Caco-2 (cell line): ENCODE results near the gene RNGTT. TPM values are rescaled to one million over a fixed set of nuclear protein-coding genes. Genes with fewer than 3 reads are reported as not detected.

Experiments
- BruUV-seq: library from RNA; stranded (reverse); fragments of 400-500 nt; replicated peaks from 2 replicates; lab custom pipeline; 2021; lab: Mats Ljungman, UMichigan
- CTCF ChIA-PET: fragments of 300-600 bp; sonication (Branson Sonifier 250); formaldehyde crosslinking; loops from one replicate; lab custom pipeline; 2022; ENCODE audit warnings: antibody characterized with exemption; lab: Charles Lee
- POLR2A ChIA-PET: fragments of 300-600 bp; sonication (Branson Sonifier 250); formaldehyde crosslinking; loops from one replicate; lab custom pipeline; 2022; ENCODE audit warnings: antibody characterized with exemption; lab: Charles Lee
- DNase-seq, 2 experiments: peaks; one replicate each; pipeline versions ENCODE4 v3.0.0 to v3.0.0-alpha.2; 2020 to 2022
- H3K27me3 ChIP-seq: replicated peaks from 2 replicates; pipeline ENCODE4 v1.6.0; 2011; ENCODE audit warnings: low read length; ENCODE audit not compliant: control insufficient read depth, insufficient read depth
- H3K36me3 ChIP-seq: 2 replicates; pipeline ENCODE4 v1.5.1; 2011; ENCODE audit warnings: low read length; ENCODE audit not compliant: control insufficient read depth, insufficient read depth
- H3K4me1 ChIP-seq: fragments of 250-450 bp; sonication (Bioruptor Pico); 2 replicates; pipeline ENCODE4 v1.5.1; 2020; ENCODE audit warnings: mild to moderate bottlenecking
- H3K4me3 ChIP-seq: 2 replicates; pipeline ENCODE4 v1.5.1; 2011; ENCODE audit warnings: low read depth, mild to moderate bottlenecking, control low read depth, low read length
- H3K9me3 ChIP-seq: fragments of 250-450 bp; sonication (Bioruptor Pico); 2 replicates; pipeline ENCODE4 v1.5.1; 2020; ENCODE audit warnings: mild to moderate bottlenecking, moderate library complexity
- H3K27ac Mint-ChIP-seq: one replicate; pipeline ENCODE4 v1.8.0; 2022; ENCODE audit warnings: mixed read lengths; ENCODE audit not compliant: unreplicated experiment
- H3K27me3 Mint-ChIP-seq: one replicate; pipeline ENCODE4 v1.8.0; 2022; ENCODE audit warnings: mixed read lengths; ENCODE audit not compliant: insufficient read depth, unreplicated experiment
- H3K36me3 Mint-ChIP-seq: one replicate; pipeline ENCODE4 v1.8.0; 2022; ENCODE audit warnings: mild to moderate bottlenecking, mixed read lengths; ENCODE audit not compliant: insufficient read depth, unreplicated experiment
- H3K4me1 Mint-ChIP-seq: one replicate; pipeline ENCODE4 v1.8.0; 2022; ENCODE audit warnings: low read depth, mixed read lengths; ENCODE audit not compliant: unreplicated experiment
- H3K4me3 Mint-ChIP-seq: one replicate; pipeline ENCODE4 v1.8.0; 2022; ENCODE audit warnings: mild to moderate bottlenecking, moderate library complexity, mixed read lengths; ENCODE audit not compliant: unreplicated experiment
- H3K9me3 Mint-ChIP-seq: one replicate; pipeline ENCODE4 v1.8.0; 2022; ENCODE audit warnings: mixed read lengths; ENCODE audit not compliant: unreplicated experiment
- intact Hi-C: fragments of 100-400 bp; cut with micrococcal nuclease; formaldehyde crosslinking; loops from one replicate; pipeline ENCODE4 v1.10.0; 2022; ENCODE audit not compliant: unreplicated experiment
- total RNA-seq: library from RNA; stranded (reverse); gene quantifications from 2 replicates; pipeline ENCODE4 v1.2.3, GENCODE V29; 2022
- TF ChIP-seq, protein P1 (sequence below), 2 experiments: fragments of 200-600 bp in 1 of 2; IDR thresholded peaks; 1 replicate in 1 of 2; 2 replicates in 1 of 2; pipeline versions ENCODE4 v1.5.1 to v1.8.0; 2011 to 2022; ENCODE audit warnings: antibody characterized with exemption in 1 of 2, control low read depth in 1 of 2, inconsistent platforms in 1 of 2, low read depth in 1 of 2, low read length in 1 of 2, mild to moderate bottlenecking in 1 of 2, moderate library complexity in 1 of 2; ENCODE audit not compliant: insufficient read depth in 1 of 2, severe bottlenecking in 1 of 2, unreplicated experiment in 1 of 2

Gene RNGTT
- total RNA-seq, 1 experiment from 2014 or later, result 17.7 TPM

DNA sequence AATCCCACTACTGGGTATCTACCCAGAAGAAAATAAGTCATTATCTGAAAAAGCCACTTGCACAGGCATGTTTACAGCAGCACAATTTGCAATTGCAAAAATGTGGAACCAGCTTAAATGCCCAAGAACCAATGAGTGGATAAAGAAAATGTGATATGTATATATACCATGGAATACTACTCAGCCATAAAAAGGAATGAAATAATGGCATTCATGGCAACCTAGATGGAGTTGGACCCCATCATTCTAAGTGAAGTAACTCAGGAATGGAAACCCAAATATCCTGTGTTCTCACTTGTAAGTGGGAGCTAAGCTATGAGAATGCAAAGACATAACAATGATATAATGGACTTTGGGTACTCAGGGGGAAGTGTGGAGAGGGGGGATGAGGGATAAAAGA lies 4.6 kb downstream of the RNGTT start:
- Mint-ChIP-seq H3K9me3 (peaks cover 7% of the 10 kb centered on the region), H3K27me3 (no peaks in the 10 kb centered on the region), H3K27ac (no peak overlapping the region), H3K36me3 (peaks cover 20% of the 10 kb centered on the region), H3K4me3 (no peak overlapping the region), H3K4me1 (peaks cover 2% of the 10 kb centered on the region)
- Histone ChIP-seq H3K27me3 (no peaks in the 10 kb centered on the region), H3K36me3 (no peaks in the 10 kb centered on the region), H3K4me3 (no peak overlapping the region), H3K4me1 (no peaks in the 10 kb centered on the region), H3K9me3 (0 out of 2 replicates have a peak, but pooled peaks cover 3% of the 10 kb centered on the region)
- BruUV-seq, result no TSS peak
- intact Hi-C loops, result no loop called here
- POLR2A ChIA-PET, result no interaction called here
- TF ChIP-seq, protein P1, sequence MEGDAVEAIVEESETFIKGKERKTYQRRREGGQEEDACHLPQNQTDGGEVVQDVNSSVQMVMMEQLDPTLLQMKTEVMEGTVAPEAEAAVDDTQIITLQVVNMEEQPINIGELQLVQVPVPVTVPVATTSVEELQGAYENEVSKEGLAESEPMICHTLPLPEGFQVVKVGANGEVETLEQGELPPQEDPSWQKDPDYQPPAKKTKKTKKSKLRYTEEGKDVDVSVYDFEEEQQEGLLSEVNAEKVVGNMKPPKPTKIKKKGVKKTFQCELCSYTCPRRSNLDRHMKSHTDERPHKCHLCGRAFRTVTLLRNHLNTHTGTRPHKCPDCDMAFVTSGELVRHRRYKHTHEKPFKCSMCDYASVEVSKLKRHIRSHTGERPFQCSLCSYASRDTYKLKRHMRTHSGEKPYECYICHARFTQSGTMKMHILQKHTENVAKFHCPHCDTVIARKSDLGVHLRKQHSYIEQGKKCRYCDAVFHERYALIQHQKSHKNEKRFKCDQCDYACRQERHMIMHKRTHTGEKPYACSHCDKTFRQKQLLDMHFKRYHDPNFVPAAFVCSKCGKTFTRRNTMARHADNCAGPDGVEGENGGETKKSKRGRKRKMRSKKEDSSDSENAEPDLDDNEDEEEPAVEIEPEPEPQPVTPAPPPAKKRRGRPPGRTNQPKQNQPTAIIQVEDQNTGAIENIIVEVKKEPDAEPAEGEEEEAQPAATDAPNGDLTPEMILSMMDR (IDR thresholded peaks at IDR 0.05; ENCODE audit: insufficient read depth in 1 of 2, low read depth in 1 of 2, low read length in 1 of 2, severe bottlenecking in 1 of 2, unreplicated experiment in 1 of 2), result no peak
- CTCF ChIA-PET, result no interaction called here
- no peak for DNase-seq

DNA sequence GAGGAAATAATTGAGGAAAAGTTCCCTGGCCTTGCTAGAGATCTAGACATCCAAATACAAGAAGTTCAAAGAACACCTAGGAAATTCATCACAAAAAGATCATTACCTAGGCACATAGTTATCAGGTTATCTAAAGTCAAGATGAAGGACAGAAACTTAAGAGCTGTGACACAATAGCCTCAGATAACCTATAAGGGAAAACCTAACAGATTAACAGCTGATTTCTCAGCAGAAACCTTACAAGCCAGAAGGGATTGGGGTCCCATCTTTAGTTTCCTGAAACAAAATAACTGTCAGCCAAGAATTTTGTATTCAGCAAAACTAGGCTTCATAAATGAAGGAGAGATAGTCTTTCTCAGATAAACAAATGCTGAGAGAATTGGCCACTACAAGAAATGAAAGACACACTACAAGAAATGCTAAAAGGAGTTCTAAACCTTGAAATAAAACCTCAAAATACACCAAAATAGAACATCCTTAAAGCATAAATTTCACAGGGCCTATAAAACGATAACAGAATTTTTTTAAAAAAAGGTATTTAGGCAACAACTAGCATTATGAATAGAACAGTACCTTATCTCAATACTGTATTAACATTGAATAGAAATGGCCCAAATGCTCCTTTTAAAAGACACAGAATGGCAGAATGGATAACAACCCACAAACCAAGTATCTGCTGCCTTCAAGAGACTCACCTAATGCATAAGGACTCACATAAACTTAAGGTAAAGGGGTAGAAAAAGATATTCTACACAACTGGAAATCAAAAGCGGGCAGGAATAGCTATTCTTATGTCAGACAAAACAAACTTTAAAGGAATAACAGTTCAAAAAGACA lies 9.7 kb downstream of the RNGTT start:
- H3K4me1 ChIP-seq, result no peaks in the 10 kb centered on the region
- no peak overlapping the region for H3K27ac Mint-ChIP-seq
- no peak for DNase-seq
- no peaks in the 10 kb centered on the region for H3K4me1 Mint-ChIP-seq
- peaks cover 10% of the 10 kb centered on the region for H3K9me3 Mint-ChIP-seq
- no peaks in the 10 kb centered on the region for H3K27me3 Mint-ChIP-seq
- H3K36me3 Mint-ChIP-seq, result peaks cover 12% of the 10 kb centered on the region
- ChIA-PET CTCF (no interaction called here), POLR2A (no interaction called here)
- H3K27me3 ChIP-seq, result no peaks in the 10 kb centered on the region
- intact Hi-C loops, result no loop called here
- H3K36me3 ChIP-seq, result no peaks in the 10 kb centered on the region
- H3K4me3 Mint-ChIP-seq, result no peak overlapping the region
- H3K4me3 ChIP-seq, result no peak overlapping the region
- no TSS peak for BruUV-seq
- TF ChIP-seq, protein P1 (IDR thresholded peaks at IDR 0.05; ENCODE audit: insufficient read depth in 1 of 2, low read depth in 1 of 2, low read length in 1 of 2, severe bottlenecking in 1 of 2, unreplicated experiment in 1 of 2), result no peak
- 0 out of 2 replicates have a peak, but pooled peaks cover 3% of the 10 kb centered on the region for H3K9me3 ChIP-seq

DNA sequence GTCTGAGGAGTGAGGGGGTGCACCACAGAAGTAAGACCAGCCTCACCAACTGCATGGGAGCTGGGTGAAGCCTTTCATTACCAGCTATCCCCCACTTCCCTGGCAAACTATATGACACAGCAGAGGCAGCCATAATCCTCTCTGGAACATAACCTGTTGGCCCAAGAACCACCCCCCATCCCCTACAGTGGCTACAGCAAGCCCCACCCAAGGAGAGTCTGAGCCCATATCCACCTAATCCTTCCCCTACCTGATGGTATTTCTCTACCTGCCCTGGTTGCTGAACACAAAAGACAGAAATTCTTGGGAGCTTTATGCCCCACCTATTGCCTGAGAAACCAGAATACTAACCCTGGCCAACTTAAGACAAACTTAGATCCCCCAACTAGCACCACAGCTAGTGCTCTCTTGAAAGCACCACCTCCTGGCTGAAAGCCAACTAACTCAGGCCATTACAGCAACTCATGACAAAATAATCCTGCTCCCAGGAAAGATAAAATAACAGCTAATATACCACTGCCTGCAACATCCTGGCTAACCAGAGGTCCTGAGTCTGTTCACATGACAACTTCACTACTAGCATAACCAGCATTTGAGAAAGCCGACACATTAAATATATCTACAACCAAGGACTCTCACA lies 11.2 kb downstream of the RNGTT start:
- Histone ChIP-seq H3K9me3 (0 out of 2 replicates have a peak, but pooled peaks cover 3% of the 10 kb centered on the region), H3K36me3 (no peaks in the 10 kb centered on the region), H3K4me1 (no peaks in the 10 kb centered on the region), H3K4me3 (no peak overlapping the region), H3K27me3 (no peaks in the 10 kb centered on the region)
- Mint-ChIP-seq H3K4me3 (no peak overlapping the region), H3K27me3 (no peaks in the 10 kb centered on the region), H3K9me3 (peaks cover 10% of the 10 kb centered on the region), H3K4me1 (no peaks in the 10 kb centered on the region), H3K27ac (no peak overlapping the region), H3K36me3 (peaks cover 6% of the 10 kb centered on the region)
- DNase-seq, result no peak
- intact Hi-C loops, result no loop called here
- TF ChIP-seq, protein P1 (IDR thresholded peaks at IDR 0.05; ENCODE audit: insufficient read depth in 1 of 2, low read depth in 1 of 2, low read length in 1 of 2, severe bottlenecking in 1 of 2, unreplicated experiment in 1 of 2), result no peak
- BruUV-seq, result no TSS peak
- ChIA-PET POLR2A (no interaction called here), CTCF (no interaction called here)
